Measurements from ENCODE around the gene EFNA5.
A peak's percentile ranks its signal among the peaks of the same experiment; 100 is the strongest.
"Not testable (repeated sequence)": the region's sequence is repeated elsewhere in the genome, so short reads cannot be mapped to it uniquely, and the experiment has no call there.

Gene EFNA5

DNA sequence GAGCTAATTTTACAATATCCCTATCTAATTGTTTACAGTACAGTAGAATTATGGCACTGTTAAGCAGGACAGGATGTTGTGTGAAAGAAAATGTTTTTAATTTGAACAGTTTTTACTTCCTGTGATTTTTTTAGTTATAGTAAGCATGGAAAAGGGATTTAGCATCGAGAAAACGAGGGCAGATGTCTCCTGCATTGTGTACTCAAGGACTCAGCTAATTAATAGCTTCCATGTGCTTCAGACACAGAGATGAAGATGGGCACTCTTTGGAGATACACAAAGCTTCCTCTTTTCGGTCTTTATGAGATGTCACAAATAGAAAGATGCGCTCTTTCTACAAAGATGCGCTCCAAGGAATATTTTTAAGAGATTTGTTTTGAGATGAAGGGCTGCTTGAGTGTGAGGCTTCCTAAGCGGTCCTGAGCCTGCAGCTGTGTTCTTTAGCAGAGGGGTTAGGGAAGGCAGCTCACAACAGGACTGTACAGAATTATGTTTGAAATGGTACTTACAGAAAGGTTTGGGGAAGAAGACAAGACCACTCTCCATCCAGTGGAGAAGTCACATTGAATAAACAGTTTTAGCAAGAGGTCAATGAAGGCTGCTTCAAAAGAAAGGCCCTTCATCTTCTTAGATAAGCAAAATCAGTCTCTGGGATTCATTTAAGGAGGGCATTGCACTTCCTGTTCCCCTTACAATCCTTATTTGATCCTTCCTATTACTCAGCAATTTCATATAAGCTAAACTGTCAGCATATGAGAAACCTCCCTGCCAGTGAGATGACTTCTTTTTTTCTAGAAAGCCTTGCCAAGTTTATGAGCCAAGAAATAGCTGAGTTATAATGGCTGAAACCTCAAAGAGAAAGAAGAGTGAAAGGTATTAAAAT, 311.5 kb downstream of the EFNA5 start:
- DNase-seq = peak; percentile 50

DNA sequence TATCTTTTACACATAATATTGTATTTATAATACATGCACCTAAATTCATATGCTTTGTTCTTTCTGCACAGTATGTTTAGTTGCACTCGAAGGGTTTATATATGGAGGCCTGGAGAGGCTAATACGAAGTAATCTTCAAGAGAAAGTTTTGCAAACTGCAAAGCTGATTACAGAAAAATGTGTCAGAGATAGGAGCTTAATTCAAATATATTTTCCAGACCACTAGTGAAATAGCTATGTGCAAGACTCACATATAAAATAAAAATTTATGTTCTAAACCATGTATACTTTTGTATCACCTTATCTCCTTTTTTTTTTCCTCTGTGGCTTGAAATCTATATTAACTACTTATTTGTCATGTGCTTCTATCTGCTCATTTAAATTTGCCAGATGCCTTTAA, 313.8 kb downstream of the EFNA5 start:
- no peak for DNase-seq

DNA sequence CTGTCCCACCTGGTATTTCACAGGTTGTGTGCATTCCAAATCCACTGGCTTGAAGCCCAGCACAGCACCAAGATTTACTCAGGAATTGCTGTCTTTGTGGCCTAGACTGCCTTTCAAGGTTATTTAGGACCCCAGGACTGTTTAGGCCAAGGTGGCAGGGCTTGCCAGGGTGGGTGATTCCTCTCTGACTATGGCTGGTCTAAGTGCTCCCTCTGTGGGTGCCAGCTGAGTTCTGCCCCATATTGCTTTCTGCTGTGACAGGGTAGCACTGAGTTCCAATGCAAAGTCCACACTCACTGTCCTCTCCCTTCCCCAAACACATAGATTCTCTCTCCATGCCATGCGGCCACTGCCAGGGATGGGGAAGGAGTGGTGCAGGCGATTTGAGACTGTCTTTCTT, 318.2 kb downstream of the EFNA5 start:
- DNase-seq = no peak

DNA sequence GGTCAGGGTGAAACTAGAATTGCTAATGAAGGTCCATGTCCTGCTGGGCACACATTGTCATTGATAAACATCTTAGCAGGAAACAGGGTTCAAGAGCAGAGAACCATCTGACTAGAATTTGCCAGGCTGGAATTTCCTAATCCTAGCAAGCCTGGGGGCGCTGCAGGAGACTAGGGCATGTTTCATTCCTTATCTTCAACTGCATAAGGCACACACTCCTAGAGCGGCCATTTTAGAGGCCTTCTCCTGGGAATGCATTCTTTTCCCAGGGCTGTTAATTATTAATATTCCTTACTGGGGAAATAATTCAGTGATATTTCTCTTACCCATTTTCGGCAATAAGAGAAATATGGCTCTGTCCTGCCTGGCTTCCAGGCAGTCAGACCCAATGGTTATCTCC, 324.2 kb downstream of the EFNA5 start:
- not testable (repeated sequence) for DNase-seq

DNA sequence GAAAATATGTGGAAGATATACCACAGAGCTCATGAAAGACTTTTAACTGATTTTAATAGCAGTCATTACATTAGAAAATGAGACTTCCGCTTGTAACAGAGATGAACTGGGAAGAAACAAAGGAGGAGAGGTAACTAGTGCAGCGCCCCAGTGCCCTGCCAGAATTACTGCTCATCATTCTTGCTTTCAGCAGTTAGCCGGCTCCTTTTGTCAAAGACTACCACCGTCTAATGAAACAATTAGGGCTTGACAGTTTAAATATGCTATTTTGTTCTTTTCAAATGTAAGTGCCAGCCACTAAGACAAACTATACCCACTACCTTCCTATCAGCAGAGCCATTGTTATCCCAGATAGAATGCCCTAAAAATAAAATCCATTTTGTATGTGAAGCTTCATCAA, 328.4 kb downstream of the EFNA5 start:
- no peak for DNase-seq

DNA sequence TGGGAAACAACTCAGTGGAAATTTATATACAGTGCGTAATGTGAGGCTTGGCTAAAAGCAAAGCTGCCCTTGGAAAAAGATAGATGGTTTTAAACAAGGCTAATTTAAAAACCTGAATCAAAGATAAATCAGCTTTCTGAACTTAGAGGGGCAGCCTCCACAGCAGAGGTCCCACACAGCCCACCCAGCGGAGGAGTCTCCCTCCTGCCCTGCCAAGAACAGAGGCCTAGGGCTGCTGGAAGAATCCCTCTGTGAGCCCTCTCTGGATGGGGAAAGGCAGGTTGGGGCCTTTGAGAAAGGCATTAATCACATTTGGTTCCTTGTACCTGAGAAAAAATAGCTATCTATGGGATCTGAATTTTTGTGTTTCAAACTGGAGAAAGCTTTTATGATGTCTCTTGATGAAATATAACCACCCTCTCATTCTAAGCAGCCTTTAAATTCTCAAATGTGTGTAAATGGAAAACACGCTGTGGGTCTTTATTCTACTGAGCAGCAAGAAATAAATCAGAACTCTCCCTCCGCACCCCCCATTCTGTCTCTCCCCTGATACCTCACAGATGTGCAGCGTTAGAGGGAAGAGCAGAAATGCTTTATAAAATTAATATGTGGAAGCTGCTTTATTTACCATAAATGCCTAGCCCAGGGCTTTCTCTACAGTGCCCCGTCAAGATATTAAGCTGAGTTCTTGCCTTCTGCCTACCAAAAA, 329.2 kb downstream of the EFNA5 start:
- no peak for DNase-seq

DNA sequence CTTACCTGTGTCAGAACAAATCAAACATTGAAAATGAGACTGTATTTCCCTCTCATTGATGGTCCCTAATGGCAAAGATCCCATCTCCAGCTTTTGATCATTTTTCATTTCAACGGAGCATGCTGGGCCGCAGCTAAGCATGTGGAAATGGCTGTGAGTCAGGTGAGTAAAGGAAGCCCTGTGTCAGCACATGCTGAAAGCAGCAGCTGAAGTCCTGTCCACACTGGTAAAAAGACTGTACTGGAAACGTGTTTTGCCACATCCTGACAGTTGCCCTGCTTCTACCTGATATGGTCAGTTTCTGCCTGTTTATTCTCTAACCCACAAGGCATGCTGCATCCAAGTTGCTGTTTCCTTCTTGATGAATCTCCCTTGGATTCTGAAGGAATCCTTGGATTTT, 330.1 kb downstream of the EFNA5 start:
- no peak for DNase-seq

DNA sequence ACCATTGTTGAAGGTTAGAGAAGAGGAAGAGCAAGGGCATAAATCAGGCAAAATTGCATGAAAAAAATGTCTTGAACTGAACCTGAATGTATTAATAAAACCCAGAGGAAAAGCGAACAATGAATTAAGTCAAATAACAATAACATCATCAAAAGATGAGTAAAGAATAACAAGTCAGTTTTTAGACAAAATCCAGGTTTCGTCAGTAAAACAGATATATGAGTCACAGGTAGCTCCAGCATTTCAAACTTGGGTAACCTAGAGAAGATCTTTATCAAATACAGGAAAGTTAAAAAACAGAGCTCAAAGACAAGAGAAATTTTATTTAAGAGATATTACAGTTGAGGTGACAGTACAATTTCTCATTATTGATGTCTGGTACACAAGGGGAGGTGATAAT, 332.4 kb downstream of the EFNA5 start:
- no peak for DNase-seq

DNA sequence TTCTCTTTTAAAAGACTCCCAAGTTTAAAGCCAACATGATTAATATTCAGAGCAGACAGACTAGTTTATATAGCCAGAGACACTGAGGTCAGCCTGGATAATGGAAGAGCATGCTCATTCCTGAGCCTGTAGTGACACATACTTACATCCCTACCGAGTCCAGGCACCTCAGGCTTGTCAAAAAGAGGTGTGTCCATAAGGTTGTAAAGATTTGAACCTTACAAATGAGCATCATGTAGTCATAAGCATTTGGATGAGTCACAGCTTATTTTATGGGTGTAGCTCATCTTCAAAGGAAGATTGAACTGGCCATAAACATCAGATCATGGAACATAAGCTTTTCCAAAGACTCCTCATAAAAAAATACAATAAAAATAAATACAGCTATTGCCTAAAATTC, 333.5 kb downstream of the EFNA5 start:
- peak; percentile 48 for DNase-seq

DNA sequence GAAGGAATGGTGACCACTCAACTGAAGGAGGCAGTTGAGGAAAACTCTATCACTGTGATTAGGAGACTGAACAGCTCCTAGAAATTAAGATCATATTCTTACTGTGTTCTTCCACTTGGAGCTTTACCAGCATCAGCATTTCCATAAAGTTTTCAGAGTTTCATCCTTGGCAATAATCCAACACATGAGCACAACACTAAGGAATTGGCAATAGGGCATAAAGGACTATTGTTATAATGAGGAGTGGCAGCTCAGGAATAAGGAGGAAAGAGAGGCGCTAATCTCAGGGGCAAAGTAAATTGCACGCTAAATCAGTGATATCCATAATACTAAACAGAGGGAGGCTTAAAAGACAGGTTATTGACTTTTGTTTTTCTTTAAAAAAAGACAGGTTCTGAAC, 338.9 kb downstream of the EFNA5 start:
- DNase-seq = peak; percentile 12

DNA sequence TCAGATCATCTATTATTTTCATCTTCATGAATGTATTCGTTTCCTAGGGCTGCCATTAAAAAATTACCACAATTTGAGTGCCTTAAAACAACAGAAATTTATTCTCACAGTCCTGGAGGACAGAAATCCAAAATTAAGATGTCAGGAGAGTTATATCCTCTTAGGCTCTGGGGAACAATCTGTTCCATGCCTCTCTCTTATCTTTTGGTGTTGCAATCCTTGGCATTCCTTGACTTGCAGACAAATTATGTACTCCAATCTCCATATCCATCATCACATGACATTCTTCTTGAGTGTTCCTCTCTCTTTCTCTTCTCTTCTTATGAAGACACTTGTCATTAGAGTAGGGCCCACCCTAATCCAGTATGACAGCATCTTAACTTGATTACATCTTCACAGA, 339.4 kb downstream of the EFNA5 start:
- no peak for DNase-seq

DNA sequence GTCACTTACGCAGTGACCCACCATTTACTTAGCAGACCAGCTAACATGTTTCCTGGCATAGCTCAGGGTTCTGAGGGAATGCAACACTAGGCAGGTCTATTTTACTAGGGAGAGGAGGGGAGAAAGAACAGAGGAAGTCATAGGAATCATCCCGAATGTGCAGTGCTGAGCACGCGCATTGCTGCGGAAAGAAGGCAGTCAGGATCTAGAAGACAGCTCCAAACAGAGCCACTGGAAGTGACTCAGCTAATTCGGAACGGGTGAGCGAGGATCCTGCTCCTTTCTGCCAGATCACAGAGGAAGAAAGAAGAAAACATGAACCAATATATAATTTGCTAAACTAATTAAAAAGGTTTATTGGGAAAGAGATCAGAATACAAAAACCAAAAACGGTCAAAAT, 339.8 kb downstream of the EFNA5 start:
- no peak for DNase-seq

DNA sequence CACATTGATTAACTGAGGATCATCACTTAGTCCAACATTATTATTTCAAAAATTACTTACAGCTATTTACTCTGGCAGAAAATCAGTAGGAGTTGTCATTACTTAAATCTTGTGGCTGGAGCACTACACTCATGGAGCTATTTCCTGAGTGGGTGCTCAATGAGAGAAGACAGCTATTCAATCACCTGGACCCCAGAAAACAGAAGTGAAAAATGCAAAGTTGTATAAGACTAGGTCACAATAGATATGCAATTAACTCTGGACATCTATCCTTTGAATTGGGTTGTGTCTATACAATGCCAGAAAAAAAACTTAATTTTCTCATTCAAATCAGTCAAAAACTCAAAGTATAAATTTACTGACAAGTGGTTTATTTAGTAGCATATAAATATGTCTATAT, 340.9 kb downstream of the EFNA5 start:
- no peak for DNase-seq
